ENCODE measurements around the gene ARHGAP19.

Gene ARHGAP19

DNA sequence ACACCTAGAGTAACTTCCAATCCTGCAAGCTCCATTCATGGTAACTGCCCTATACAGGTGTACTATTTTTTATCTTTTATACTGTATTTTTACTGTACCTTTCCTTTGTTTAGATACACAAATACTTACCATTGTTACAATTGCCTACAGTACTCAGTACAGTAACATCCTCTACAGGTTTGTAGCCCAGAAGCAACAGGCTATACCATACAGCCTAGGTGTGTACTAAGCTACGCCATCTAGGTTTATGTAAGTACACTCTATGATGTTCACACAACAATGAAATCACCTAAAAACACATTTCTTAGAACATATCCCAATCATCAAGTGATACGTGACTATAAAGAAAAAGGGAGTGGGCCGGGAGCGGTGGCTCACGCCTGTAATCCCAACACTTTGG lies 53.6 kb downstream of the ARHGAP19 start:
- DNase-seq = no peak
- H2AFZ ChIP-seq (ENCODE audit: low read depth, low read length) = no peak overlapping the region
- no peak overlapping the region for H3K27ac ChIP-seq (ENCODE audit: low read length)
- no peaks in the 10 kb centered on the region for H4K20me1 ChIP-seq (ENCODE audit: insufficient read depth, low read length)
- no peak overlapping the region for H3K4me3 ChIP-seq (ENCODE audit: low read depth in 1 of 2, low read length in 2 of 2)
- no peaks in the 10 kb centered on the region for H3K4me1 ChIP-seq (ENCODE audit: insufficient read depth, low read length)
- no peaks in the 10 kb centered on the region for H3K27me3 ChIP-seq (ENCODE audit: insufficient read depth, low read length, poor library complexity)
- no peak for ATAC-seq (ENCODE audit: insufficient read depth, low read depth)
- H3K9me3 ChIP-seq (ENCODE audit: insufficient read depth, low read length, severe bottlenecking) = no peaks in the 10 kb centered on the region
- TF ChIP-seq, protein P1, sequence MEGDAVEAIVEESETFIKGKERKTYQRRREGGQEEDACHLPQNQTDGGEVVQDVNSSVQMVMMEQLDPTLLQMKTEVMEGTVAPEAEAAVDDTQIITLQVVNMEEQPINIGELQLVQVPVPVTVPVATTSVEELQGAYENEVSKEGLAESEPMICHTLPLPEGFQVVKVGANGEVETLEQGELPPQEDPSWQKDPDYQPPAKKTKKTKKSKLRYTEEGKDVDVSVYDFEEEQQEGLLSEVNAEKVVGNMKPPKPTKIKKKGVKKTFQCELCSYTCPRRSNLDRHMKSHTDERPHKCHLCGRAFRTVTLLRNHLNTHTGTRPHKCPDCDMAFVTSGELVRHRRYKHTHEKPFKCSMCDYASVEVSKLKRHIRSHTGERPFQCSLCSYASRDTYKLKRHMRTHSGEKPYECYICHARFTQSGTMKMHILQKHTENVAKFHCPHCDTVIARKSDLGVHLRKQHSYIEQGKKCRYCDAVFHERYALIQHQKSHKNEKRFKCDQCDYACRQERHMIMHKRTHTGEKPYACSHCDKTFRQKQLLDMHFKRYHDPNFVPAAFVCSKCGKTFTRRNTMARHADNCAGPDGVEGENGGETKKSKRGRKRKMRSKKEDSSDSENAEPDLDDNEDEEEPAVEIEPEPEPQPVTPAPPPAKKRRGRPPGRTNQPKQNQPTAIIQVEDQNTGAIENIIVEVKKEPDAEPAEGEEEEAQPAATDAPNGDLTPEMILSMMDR (IDR thresholded peaks at IDR 0.05; ENCODE audit: borderline replicate concordance, extremely low read depth, low read length, poor library complexity, severe bottlenecking) = no peak
- H3K4me2 ChIP-seq (ENCODE audit: insufficient read depth, low read length) = no peak overlapping the region
- no peaks in the 10 kb centered on the region for H3K79me2 ChIP-seq (ENCODE audit: insufficient read depth, low read length)
- H3K9ac ChIP-seq (ENCODE audit: low read depth, low read length) = no peak overlapping the region
- peaks cover 54% of the 10 kb centered on the region for H3K36me3 ChIP-seq (ENCODE audit: insufficient read depth, low read length)

DNA sequence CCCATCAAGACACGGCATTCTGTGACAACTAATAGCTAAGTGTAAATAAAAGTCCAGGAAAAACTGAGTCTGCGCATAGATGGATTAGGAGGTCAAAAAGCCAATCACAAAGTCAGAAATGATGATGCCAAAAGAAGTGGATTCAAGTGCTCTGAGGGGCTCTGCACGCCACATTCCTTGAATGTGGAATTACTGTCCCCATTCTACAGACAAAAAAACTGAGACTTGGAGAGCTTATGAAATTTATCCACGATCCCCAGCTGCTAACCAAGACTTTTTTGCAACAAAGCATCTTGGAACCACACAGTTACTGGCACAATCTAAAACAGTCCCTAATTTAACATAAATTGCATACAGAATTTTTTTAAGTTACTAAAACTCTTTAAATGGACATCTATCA lies 57.1 kb downstream of the ARHGAP19 start:
- Histone ChIP-seq H3K4me2 (ENCODE audit: insufficient read depth, low read length) (no peak overlapping the region), H3K9ac (ENCODE audit: low read depth, low read length) (no peak overlapping the region), H4K20me1 (ENCODE audit: insufficient read depth, low read length) (no peaks in the 10 kb centered on the region), H3K4me1 (ENCODE audit: insufficient read depth, low read length) (no peaks in the 10 kb centered on the region), H3K79me2 (ENCODE audit: insufficient read depth, low read length) (no peaks in the 10 kb centered on the region), H3K9me3 (ENCODE audit: insufficient read depth, low read length, severe bottlenecking) (no peaks in the 10 kb centered on the region), H3K27me3 (ENCODE audit: insufficient read depth, low read length, poor library complexity) (no peaks in the 10 kb centered on the region), H3K27ac (ENCODE audit: low read length) (no peak overlapping the region), H2AFZ (ENCODE audit: low read depth, low read length) (no peak overlapping the region), H3K36me3 (ENCODE audit: insufficient read depth, low read length) (peaks cover 58% of the 10 kb centered on the region), H3K4me3 (ENCODE audit: low read depth in 1 of 2, low read length in 2 of 2) (no peak overlapping the region)
- no peak for ATAC-seq (ENCODE audit: insufficient read depth, low read depth)
- no peak for DNase-seq
- TF ChIP-seq, protein P1 (IDR thresholded peaks at IDR 0.05; ENCODE audit: borderline replicate concordance, extremely low read depth, low read length, poor library complexity, severe bottlenecking) = peak; percentile 1
- no peak for TF ChIP-seq EZH2 (IDR thresholded peaks at IDR 0.05; ENCODE audit: borderline replicate concordance, low read depth, low read length, severe bottlenecking)

DNA sequence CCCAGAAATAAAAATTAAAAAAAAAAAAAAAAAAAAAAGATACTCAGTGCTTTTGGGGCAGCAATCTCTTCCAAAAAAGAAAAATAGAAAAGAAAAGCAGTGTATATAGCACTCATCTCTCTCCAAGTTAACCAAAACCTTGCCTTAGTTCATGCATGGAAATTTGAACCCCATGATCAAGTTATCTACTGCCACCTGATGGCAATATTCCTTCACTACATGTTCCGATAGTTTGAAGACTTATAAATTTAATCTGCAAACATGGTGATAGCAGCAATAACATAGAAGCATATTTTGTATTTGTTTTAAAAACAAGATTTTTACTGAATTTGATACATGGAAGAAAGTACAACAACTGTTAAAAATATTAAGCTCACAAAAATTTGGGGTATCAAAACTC lies 58.0 kb downstream of the ARHGAP19 start:
- no peak overlapping the region for H3K4me3 ChIP-seq (ENCODE audit: low read depth in 1 of 2, low read length in 2 of 2)
- 0 out of 3 replicates have a peak, but pooled peaks have one; percentile 39 for ATAC-seq (ENCODE audit: insufficient read depth, low read depth)
- no peak overlapping the region for H3K9ac ChIP-seq (ENCODE audit: low read depth, low read length)
- no peak overlapping the region for H2AFZ ChIP-seq (ENCODE audit: low read depth, low read length)
- DNase-seq = no peak
- no peaks in the 10 kb centered on the region for H3K79me2 ChIP-seq (ENCODE audit: insufficient read depth, low read length)
- H3K9me3 ChIP-seq (ENCODE audit: insufficient read depth, low read length, severe bottlenecking) = no peaks in the 10 kb centered on the region
- no peak overlapping the region for H3K4me2 ChIP-seq (ENCODE audit: insufficient read depth, low read length)
- H4K20me1 ChIP-seq (ENCODE audit: insufficient read depth, low read length) = no peaks in the 10 kb centered on the region
- no peaks in the 10 kb centered on the region for H3K27me3 ChIP-seq (ENCODE audit: insufficient read depth, low read length, poor library complexity)
- TF ChIP-seq, protein P1 (IDR thresholded peaks at IDR 0.05; ENCODE audit: borderline replicate concordance, extremely low read depth, low read length, poor library complexity, severe bottlenecking) = peak; percentile 73
- no peak for TF ChIP-seq EZH2 (IDR thresholded peaks at IDR 0.05; ENCODE audit: borderline replicate concordance, low read depth, low read length, severe bottlenecking)
- H3K27ac ChIP-seq (ENCODE audit: low read length) = no peak overlapping the region
- no peaks in the 10 kb centered on the region for H3K4me1 ChIP-seq (ENCODE audit: insufficient read depth, low read length)
- H3K36me3 ChIP-seq (ENCODE audit: insufficient read depth, low read length) = peaks cover 66% of the 10 kb centered on the region

DNA sequence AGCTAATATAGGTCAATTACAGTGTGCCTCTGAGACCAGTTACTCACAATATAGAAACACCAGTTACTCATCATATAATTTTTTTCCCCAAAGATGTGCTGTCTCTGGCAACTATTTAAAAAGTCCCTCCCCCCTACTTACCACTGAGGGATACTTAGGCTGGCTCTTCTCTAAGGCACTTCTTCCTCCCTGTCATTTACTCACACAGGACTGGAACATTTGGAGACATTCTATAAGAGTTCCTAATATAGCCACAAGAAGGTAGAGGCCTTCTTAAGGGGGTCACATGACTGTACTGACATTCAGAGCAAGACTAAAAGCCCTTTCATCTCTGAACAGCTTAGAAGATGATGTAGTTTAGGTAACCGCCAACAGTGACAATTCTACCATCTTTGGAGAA lies 62.3 kb downstream of the ARHGAP19 start:
- H3K27ac ChIP-seq (ENCODE audit: low read length) = no peak overlapping the region
- DNase-seq = no peak
- H4K20me1 ChIP-seq (ENCODE audit: insufficient read depth, low read length) = no peaks in the 10 kb centered on the region
- no peak overlapping the region for H2AFZ ChIP-seq (ENCODE audit: low read depth, low read length)
- H3K9me3 ChIP-seq (ENCODE audit: insufficient read depth, low read length, severe bottlenecking) = no peaks in the 10 kb centered on the region
- no peak overlapping the region for H3K4me3 ChIP-seq (ENCODE audit: low read depth in 1 of 2, low read length in 2 of 2)
- H3K4me2 ChIP-seq (ENCODE audit: insufficient read depth, low read length) = no peak overlapping the region
- peaks cover 83% of the 10 kb centered on the region for H3K36me3 ChIP-seq (ENCODE audit: insufficient read depth, low read length)
- H3K27me3 ChIP-seq (ENCODE audit: insufficient read depth, low read length, poor library complexity) = no peaks in the 10 kb centered on the region
- H3K4me1 ChIP-seq (ENCODE audit: insufficient read depth, low read length) = no peaks in the 10 kb centered on the region
- ATAC-seq (ENCODE audit: insufficient read depth, low read depth) = peak; percentile 62
- no peak overlapping the region for H3K9ac ChIP-seq (ENCODE audit: low read depth, low read length)
- TF ChIP-seq EZH2 (IDR thresholded peaks at IDR 0.05; ENCODE audit: borderline replicate concordance, low read depth, low read length, severe bottlenecking) = no peak
- TF ChIP-seq, protein P1 (IDR thresholded peaks at IDR 0.05; ENCODE audit: borderline replicate concordance, extremely low read depth, low read length, poor library complexity, severe bottlenecking) = no peak
- no peaks in the 10 kb centered on the region for H3K79me2 ChIP-seq (ENCODE audit: insufficient read depth, low read length)
